HT1080 (cell line): ENCODE results near the gene STIMATE. TPM values are rescaled to one million over a fixed set of nuclear protein-coding genes. Genes with fewer than 3 reads are reported as not detected.

Experiments
- DNase-seq: peaks from one replicate; pipeline ENCODE4 v3.0.0-alpha.2; 2015; ENCODE audit warnings: low read depth
- polyA plus RNA-seq, 2 experiments: library from polyadenylated mRNA; depleted of rRNA; stranded (reverse); fragments of >200 nt; gene quantifications; 2 replicates each; pipeline ENCODE4 v1.2.3, GENCODE V29; 2015
- total RNA-seq: library from RNA; depleted of rRNA; stranded (reverse); fragments of >200 nt; shearing (Covaris generic); gene quantifications from 2 replicates; pipeline ENCODE4 v1.2.3, GENCODE V29; 2014; rRNA removed

STIMATE gene
- 18.1 and 18.7 TPM in 2 replicates for total RNA-seq
- 9.2 and 10.5 TPM in 2 replicates for polyA plus RNA-seq (2015; cell fraction: cytosol; rRNA removed)
- 7.2 and 15.2 TPM in 2 replicates for polyA plus RNA-seq (2015; cell fraction: nucleus; rRNA removed)

- DNase-seq, result peak; percentile 74
Observed at GRCh38 chr3:52897130-52898122, at the start of gene STIMATE. Gene STIMATE, minus strand, starts transcription at chr3:52897548. Its CDS starts 98 bp downstream, at chr3:52897450.

- DNase-seq, result no peak
Observed at GRCh38 chr3:52939600-52939999, 42.3 kb upstream of the STIMATE start.

- DNase-seq, result peak; percentile 46
Observed at GRCh38 chr3:52934630-52935530, 37.5 kb upstream of the STIMATE start.

GRCh38 chr3:52931889-52932288 is 34.5 kb upstream of the STIMATE start:
- DNase-seq, result no peak

GRCh38 chr3:52931328-52931727 is 34.0 kb upstream of the STIMATE start:
- DNase-seq, result no peak

GRCh38 chr3:52930748-52931147 is 33.4 kb upstream of the STIMATE start:
- no peak for DNase-seq

GRCh38 chr3:52926554-52926953 is 29.2 kb upstream of the STIMATE start:
- DNase-seq, result no peak

- no peak for DNase-seq
Observed at GRCh38 chr3:52925405-52926313, 28.3 kb upstream of the STIMATE start.

- DNase-seq, result no peak
Observed at GRCh38 chr3:52923963-52924362, 26.6 kb upstream of the STIMATE start.

GRCh38 chr3:52920841-52921240 is 23.5 kb upstream of the STIMATE start:
- no peak for DNase-seq

- no peak for DNase-seq
Observed at GRCh38 chr3:52917044-52917443, 19.7 kb upstream of the STIMATE start.

GRCh38 chr3:52915294-52915693 is 17.9 kb upstream of the STIMATE start:
- no peak for DNase-seq

- DNase-seq, result no peak
Observed at GRCh38 chr3:52912885-52913731, 15.8 kb upstream of the STIMATE start.

GRCh38 chr3:52910823-52911222 is 13.5 kb upstream of the STIMATE start:
- DNase-seq, result no peak

GRCh38 chr3:52907497-52907896 is 10.1 kb upstream of the STIMATE start:
- no peak for DNase-seq

- DNase-seq, result no peak
Observed at GRCh38 chr3:52904552-52904951, 7.2 kb upstream of the STIMATE start.

GRCh38 chr3:52904000-52904399 is 6.7 kb upstream of the STIMATE start:
- DNase-seq, result no peak

GRCh38 chr3:52896613-52897012 is 735 bp downstream of the STIMATE start:
- no peak for DNase-seq

- no peak for DNase-seq
Observed at GRCh38 chr3:52896151-52896550, 1.2 kb downstream of the STIMATE start.

GRCh38 chr3:52895418-52895817 is 1.9 kb downstream of the STIMATE start:
- DNase-seq, result no peak
